Measurements from ENCODE around the gene NXPH1.

DNA sequence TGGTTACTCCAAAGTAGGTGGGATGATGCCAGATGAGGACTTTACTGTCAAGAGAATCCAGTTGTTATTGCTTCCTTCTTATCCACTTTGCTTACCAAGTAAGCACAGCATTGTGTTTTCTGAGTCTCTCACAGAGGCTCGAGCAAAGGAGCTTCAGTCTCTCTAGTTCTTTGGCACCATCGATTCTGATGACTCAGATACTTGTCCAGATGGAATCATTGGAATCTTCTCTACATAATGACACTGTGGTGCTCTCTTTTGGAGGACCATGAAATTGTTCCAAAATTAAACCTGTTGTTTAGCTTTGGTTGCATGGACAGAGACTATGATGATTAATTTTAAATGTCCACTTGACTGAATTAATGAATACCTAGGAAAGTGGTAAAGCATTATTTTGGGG lies 132.6 kb downstream of the NXPH1 start:
- TF ChIP-seq, protein P1, sequence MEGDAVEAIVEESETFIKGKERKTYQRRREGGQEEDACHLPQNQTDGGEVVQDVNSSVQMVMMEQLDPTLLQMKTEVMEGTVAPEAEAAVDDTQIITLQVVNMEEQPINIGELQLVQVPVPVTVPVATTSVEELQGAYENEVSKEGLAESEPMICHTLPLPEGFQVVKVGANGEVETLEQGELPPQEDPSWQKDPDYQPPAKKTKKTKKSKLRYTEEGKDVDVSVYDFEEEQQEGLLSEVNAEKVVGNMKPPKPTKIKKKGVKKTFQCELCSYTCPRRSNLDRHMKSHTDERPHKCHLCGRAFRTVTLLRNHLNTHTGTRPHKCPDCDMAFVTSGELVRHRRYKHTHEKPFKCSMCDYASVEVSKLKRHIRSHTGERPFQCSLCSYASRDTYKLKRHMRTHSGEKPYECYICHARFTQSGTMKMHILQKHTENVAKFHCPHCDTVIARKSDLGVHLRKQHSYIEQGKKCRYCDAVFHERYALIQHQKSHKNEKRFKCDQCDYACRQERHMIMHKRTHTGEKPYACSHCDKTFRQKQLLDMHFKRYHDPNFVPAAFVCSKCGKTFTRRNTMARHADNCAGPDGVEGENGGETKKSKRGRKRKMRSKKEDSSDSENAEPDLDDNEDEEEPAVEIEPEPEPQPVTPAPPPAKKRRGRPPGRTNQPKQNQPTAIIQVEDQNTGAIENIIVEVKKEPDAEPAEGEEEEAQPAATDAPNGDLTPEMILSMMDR (IDR thresholded peaks at IDR 0.05; ENCODE audit: low read depth, low read length, poor library complexity, severe bottlenecking): no peak
- no peak for TF ChIP-seq EZH2phosphoT487 (IDR thresholded peaks at IDR 0.05; ENCODE audit: borderline replicate concordance, low read length)
